Sigmoid colon (tissue), 3 donors: ENCODE results near the gene MIDN.

Source experiments
- CTCF ChIP-seq, 4 experiments: fragments of 450-650 bp in 3 of 4; fragments of 200-600 bp in 1 of 4; IDR thresholded peaks; one replicate each; pipeline ENCODE4 v1.5.1; 2016 to 2019; ENCODE audit warnings: antibody characterized with exemption in 4 of 4, mild to moderate bottlenecking in 3 of 4, moderate library complexity in 2 of 4
- POLR2A ChIP-seq, 2 donors: fragments of 450-650 bp; IDR thresholded peaks; one replicate each; pipeline ENCODE4 v1.6.1; 2016; ENCODE audit warnings: antibody characterized with exemption in 2 of 2, mild to moderate bottlenecking in 2 of 2, moderate library complexity in 2 of 2

GRCh38 chr19:1254081-1254527, 5.7 kb downstream of the MIDN start:
- TF ChIP-seq CTCF (IDR thresholded peaks at IDR 0.05): no peak
- TF ChIP-seq POLR2A (IDR thresholded peaks at IDR 0.05): no peak
